Measurements from ENCODE around the gene PPFIA2. TPM values are rescaled to one million over a fixed set of nuclear protein-coding genes. Genes with fewer than 3 reads are reported as not detected.

PPFIA2 gene
- total RNA-seq (2013) = not detected
- polyA plus RNA-seq (not detected), polyA minus RNA-seq (not detected in 2 replicates), total RNA-seq (0 to 2.9 (median 0.17) reads per million in 11 experiments)

DNA sequence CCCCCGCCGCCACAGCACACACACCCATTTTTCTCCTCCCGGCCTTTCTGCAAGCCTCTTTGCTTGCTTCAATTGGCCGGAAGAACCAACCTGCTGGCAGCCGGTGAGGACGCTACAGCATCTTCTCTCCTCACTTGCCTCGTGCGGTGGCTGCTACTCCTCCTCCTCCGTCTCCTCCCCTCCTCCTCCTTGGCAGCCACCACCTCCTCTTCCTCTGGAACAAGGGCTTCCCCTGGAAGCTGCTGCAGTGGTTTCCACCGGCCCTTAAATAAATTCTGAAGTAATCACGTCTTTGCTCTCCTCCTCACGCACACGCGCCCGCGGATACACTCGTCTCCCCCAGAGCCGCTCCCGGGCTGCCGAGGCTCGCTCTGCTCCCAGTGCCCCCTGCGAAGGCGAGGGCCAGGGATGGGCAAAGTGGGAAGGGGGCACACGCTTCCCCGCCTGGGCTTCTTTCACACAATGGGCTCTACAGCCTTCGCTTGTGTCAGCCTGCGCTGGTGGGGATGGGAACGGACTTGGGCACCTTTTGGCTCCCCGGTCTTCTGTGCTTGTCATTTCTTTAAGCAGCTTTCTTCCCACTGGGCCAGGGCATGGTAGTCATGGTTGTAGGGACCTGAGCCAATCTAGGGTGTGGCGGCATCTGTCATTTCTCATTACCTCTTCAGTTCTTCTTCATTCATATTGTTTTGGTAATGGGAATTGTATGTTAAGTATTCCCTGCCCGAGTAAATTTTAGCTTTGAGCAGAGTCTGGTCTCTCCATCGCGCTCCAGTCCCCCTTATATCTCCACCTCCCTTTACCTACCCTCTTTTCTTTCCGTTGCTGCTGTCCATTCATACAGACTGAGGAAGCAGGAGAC lies at the start of gene PPFIA2:
Gene PPFIA2, minus strand, starts transcription at position 161 of the 862 bp plus-strand sequence.
- H3K9ac ChIP-seq (ENCODE audit: insufficient read depth, low read length, poor library complexity, severe bottlenecking) = no peak within 1 kb of the TSS
- no peak within 1 kb of the TSS for H3K4me3 ChIP-seq (replicated peaks in 1 of 3; ENCODE audit: low read depth in 2 of 3, low read length in 3 of 3)
- H3K36me3 ChIP-seq (replicated peaks in 1 of 2; ENCODE audit: control insufficient read depth in 1 of 2, insufficient read depth in 2 of 2, low read length in 2 of 2) = no peaks in the 10 kb centered on the region
- H3K27ac ChIP-seq (ENCODE audit: low read depth in 1 of 2, low read length in 2 of 2) = no peak within 1 kb of the TSS
- no peaks in the 10 kb centered on the region for H4K20me1 ChIP-seq (ENCODE audit: insufficient read depth, low read length)
- TF ChIP-seq, protein P1, sequence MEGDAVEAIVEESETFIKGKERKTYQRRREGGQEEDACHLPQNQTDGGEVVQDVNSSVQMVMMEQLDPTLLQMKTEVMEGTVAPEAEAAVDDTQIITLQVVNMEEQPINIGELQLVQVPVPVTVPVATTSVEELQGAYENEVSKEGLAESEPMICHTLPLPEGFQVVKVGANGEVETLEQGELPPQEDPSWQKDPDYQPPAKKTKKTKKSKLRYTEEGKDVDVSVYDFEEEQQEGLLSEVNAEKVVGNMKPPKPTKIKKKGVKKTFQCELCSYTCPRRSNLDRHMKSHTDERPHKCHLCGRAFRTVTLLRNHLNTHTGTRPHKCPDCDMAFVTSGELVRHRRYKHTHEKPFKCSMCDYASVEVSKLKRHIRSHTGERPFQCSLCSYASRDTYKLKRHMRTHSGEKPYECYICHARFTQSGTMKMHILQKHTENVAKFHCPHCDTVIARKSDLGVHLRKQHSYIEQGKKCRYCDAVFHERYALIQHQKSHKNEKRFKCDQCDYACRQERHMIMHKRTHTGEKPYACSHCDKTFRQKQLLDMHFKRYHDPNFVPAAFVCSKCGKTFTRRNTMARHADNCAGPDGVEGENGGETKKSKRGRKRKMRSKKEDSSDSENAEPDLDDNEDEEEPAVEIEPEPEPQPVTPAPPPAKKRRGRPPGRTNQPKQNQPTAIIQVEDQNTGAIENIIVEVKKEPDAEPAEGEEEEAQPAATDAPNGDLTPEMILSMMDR (IDR thresholded peaks at IDR 0.05) = no peak
- DNase-seq = no peak
- intact Hi-C loops (cut with micrococcal nuclease) = no loop called here
- peaks cover 35 to 55% of the 10 kb centered on the region in 2 donors for H3K27me3 ChIP-seq (ENCODE audit: control insufficient read depth in 2 of 2, insufficient read depth in 2 of 2, low read length in 2 of 2)
- no peaks in the 10 kb centered on the region for H3K79me2 ChIP-seq (ENCODE audit: insufficient read depth, low read length)
- H3K27me3 Mint-ChIP-seq (ENCODE audit: low read depth in 3 of 3) = peaks cover 30 to 49% (median 39%) of the 10 kb centered on the region in 3 donors
- H3K9me3 Mint-ChIP-seq = peaks cover 0 to 9% (median 1%) of the 10 kb centered on the region in 7 donors
- no peak within 1 kb of the TSS for H2AFZ ChIP-seq (ENCODE audit: insufficient read depth, low read depth, low read length, poor library complexity, severe bottlenecking)
- peaks cover 3% of the 10 kb centered on the region for H3K4me1 Mint-ChIP-seq
- H3K4me2 ChIP-seq (replicated peaks; ENCODE audit: extremely low read depth, low read length, poor library complexity, severe bottlenecking) = peak within 1 kb of the TSS; percentile 27
- peak within 1 kb of the TSS in 1 of 2 donors; percentile 68 for H3K4me3 Mint-ChIP-seq
- WGBS (ENCODE audit: insufficient coverage) = 2% methylated on average over 23 of the region's 34 CpGs
- peaks cover 0 to 5% of the 10 kb centered on the region in 2 donors for H3K4me1 ChIP-seq (ENCODE audit: control insufficient read depth in 1 of 2, insufficient read depth in 2 of 2, low read length in 2 of 2)
- no peak within 1 kb of the TSS for H3K27ac Mint-ChIP-seq
- H3K9me3 ChIP-seq (replicated peaks in 1 of 2; ENCODE audit: control insufficient read depth in 1 of 2, insufficient read depth in 1 of 2, low read length in 2 of 2) = peaks cover 0 to 15% of the 10 kb centered on the region in 2 donors
- H3K36me3 Mint-ChIP-seq = no peaks in the 10 kb centered on the region

DNA sequence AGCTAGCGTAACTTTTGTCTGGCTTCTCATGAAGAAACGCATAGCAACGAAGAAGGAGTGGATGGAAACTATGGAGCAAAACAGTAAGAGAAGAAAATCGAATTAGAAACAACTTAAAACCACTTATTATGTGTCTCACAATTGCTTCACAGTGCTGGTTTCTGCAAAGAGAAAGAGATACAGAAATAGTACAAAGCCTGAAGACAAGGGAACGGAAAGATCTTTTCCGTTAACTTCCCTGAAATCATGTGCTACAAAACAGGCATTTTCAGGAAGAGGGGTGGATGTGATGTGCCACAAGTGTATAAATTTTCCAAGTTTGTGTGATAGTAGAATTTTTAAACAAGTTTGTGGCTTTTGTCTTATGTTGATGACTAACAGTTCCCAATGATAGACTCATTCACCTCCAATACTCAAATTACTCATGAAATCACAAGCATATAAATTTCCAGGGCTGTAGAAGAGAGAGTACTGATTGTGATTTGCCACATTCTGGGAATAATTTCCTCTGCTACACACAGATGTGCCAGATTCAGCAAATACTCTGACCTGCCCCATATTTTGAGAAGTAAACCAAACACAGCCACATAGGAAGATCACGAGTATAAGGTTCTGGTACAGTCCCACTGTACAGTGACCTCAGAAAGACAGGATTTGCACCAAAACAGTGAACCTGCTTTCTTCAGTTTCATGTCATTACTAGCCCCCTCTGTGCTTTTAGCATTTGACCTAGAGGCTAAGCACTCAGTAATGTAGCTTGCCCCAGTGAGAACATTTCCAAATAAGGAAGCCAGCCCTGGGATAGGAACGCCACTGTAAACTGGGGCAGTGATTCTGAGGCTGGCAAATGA lies 41.4 kb upstream of the PPFIA2 start:
- peaks cover 17 to 25% (median 24%) of the 10 kb centered on the region in 3 donors for H3K27me3 Mint-ChIP-seq (ENCODE audit: low read depth in 3 of 3)
- H3K4me1 Mint-ChIP-seq = no peaks in the 10 kb centered on the region
- intact Hi-C loops (cut with micrococcal nuclease) = loop anchor here in 1 of 2 donors (10.0 kb wide), 1 partner anchor 144 kb away; no protein-coding TSS in a partner anchor

More for the DNA sequence above, 41.4 kb upstream of the PPFIA2 start:
- Histone ChIP-seq H3K4me1 (ENCODE audit: control insufficient read depth in 1 of 2, insufficient read depth in 2 of 2, low read length in 2 of 2) (no peaks in the 10 kb centered on the region), H3K27me3 (ENCODE audit: control insufficient read depth in 2 of 2, insufficient read depth in 2 of 2, low read length in 2 of 2) (peaks cover 30 to 69% of the 10 kb centered on the region in 2 donors), H3K4me3 (replicated peaks in 1 of 3; ENCODE audit: low read depth in 2 of 3, low read length in 3 of 3) (no peak overlapping the region), H4K20me1 (ENCODE audit: insufficient read depth, low read length) (no peaks in the 10 kb centered on the region), H2AFZ (ENCODE audit: insufficient read depth, low read depth, low read length, poor library complexity, severe bottlenecking) (no peak overlapping the region), H3K9me3 (replicated peaks in 1 of 2; ENCODE audit: control insufficient read depth in 1 of 2, insufficient read depth in 1 of 2, low read length in 2 of 2) (peaks cover 0 to 6% of the 10 kb centered on the region in 2 donors), H3K27ac (ENCODE audit: low read depth in 1 of 2, low read length in 2 of 2) (no peak overlapping the region), H3K36me3 (replicated peaks in 1 of 2; ENCODE audit: control insufficient read depth in 1 of 2, insufficient read depth in 2 of 2, low read length in 2 of 2) (no peaks in the 10 kb centered on the region), H3K9ac (ENCODE audit: insufficient read depth, low read length, poor library complexity, severe bottlenecking) (no peak overlapping the region), H3K4me2 (replicated peaks; ENCODE audit: extremely low read depth, low read length, poor library complexity, severe bottlenecking) (no peak overlapping the region), H3K79me2 (ENCODE audit: insufficient read depth, low read length) (no peaks in the 10 kb centered on the region)
- H3K36me3 Mint-ChIP-seq = no peaks in the 10 kb centered on the region
- DNase-seq = no peak
- TF ChIP-seq, protein P1 (IDR thresholded peaks at IDR 0.05) = no peak
- 92% methylated on average over 1 of the region's 8 CpGs for WGBS (ENCODE audit: insufficient coverage)
- peaks cover 0 to 2% (median 0%) of the 10 kb centered on the region in 7 donors for H3K9me3 Mint-ChIP-seq
- no peak overlapping the region for H3K4me3 Mint-ChIP-seq
- no peak overlapping the region for H3K27ac Mint-ChIP-seq

All from CD14-positive monocyte (primary cell).